ENCODE data around the gene BPIFB3. TPM values are rescaled to one million over a fixed set of nuclear protein-coding genes. Genes with fewer than 3 reads are reported as not detected.
"Not testable (repeated sequence)": the region's sequence is repeated elsewhere in the genome, so short reads cannot be mapped to it uniquely, and the experiment has no call there.

BPIFB3 gene
- total RNA-seq, 4 donors from 2014 or later = not detected

GRCh38 chr20:33043731-33044181, 9.9 kb upstream of the BPIFB3 start:
- Histone ChIP-seq H3K4me3 (no peak overlapping the region), H3K27me3 (peaks cover under 1% of the 10 kb centered on the region), H3K27ac (no peak overlapping the region), H3K4me1 (no peaks in the 10 kb centered on the region), H3K36me3 (no peaks in the 10 kb centered on the region), H3K9me3 (no peaks in the 10 kb centered on the region)
- DNase-seq (ENCODE audit: low spot score in 2 of 2) = no peak
- WGBS = 50% methylated on average over 1 of the region's 1 CpG
- TF ChIP-seq POLR2A (IDR thresholded peaks at IDR 0.05) (no peak), EP300 (IDR thresholded peaks at IDR 0.05) (no peak), CTCF (IDR thresholded peaks at IDR 0.05) (no peak), POLR2AphosphoS5 (IDR thresholded peaks at IDR 0.05) (no peak)

DNA sequence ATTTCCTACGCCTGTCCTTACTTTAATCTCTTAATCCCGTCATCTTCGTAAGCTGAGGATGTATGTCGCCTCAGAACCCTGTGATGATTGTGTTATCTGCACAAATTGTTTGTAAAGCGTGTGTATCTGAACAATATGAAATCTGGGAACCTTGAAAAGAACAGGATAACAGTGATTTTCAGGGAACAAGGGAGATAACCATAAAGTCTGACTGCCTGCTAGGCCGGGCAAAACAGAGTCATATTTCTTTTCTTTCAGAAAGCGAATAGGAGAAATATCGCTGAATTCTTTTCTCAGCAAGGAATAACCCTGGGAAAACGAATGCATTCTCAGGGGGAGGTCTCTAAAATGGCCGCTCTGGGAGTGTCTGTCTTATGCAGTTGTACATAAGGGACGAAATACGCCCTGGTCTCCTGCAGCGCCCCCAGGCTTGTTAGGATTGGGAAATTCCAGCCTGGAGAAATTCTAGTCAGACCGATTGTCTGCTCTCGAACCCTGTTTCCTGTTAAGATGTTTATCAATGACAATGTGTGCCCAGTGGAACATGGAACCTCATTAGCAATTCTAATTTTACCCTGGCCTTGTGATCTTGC, 8.5 kb upstream of the BPIFB3 start:
- not testable (repeated sequence) for H3K4me3 ChIP-seq; H3K9me3 ChIP-seq; DNase-seq (ENCODE audit: low spot score in 2 of 2); H3K27ac ChIP-seq; H3K27me3 ChIP-seq; H3K4me1 ChIP-seq; H3K36me3 ChIP-seq
- 82% methylated on average over 15 of the region's 15 CpGs for WGBS

DNA sequence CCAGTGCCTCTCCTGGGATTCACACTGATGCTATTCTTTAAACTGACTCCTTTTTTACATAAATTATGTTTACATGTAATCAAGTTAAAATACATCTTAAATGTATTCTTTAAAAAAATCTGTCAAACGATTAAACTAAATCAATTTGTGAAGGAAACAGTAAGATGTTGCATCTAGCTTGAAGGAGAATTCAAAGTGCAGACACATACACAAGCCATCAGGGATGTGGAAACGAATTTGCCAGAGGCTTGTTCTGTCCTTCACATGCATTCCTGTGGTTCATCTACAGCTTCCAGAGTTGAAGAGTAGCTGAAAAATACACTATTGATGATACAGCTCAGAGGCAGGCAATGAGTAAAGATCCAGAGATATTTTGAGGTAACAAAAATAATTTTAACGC, 7.3 kb upstream of the BPIFB3 start:
- Histone ChIP-seq H3K36me3 (no peaks in the 10 kb centered on the region), H3K9me3 (no peaks in the 10 kb centered on the region), H3K27ac (no peak overlapping the region), H3K4me3 (no peak overlapping the region), H3K27me3 (no peaks in the 10 kb centered on the region), H3K4me1 (no peaks in the 10 kb centered on the region)
- DNase-seq (ENCODE audit: low spot score in 2 of 2) = no peak
- 77% methylated on average over 3 of the region's 3 CpGs for WGBS
- no peak for TF ChIP-seq EP300 (IDR thresholded peaks at IDR 0.05)

DNA sequence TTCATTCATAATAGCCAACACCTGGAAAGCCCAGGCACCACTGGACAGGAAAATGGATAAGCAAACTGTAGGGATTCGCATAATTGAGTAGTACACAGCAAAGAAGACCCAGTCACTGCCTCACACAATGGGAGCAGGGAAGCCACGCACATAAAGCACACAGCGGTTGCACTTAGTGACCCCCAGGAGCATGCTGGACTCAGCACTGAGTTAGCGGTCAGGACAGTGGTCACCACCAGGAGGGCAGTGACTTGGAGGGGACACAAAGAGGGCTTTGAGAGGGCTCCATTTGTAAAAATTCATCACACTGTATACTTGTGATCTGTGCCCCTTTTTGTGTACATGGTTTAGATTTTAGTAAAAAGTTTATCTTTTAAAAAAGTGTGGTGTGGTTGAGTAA, 2.4 kb upstream of the BPIFB3 start:
- no peaks in the 10 kb centered on the region for H3K9me3 ChIP-seq
- DNase-seq (ENCODE audit: low spot score in 2 of 2) = no peak
- peaks cover 4% of the 10 kb centered on the region for H3K27me3 ChIP-seq
- TF ChIP-seq EP300 (IDR thresholded peaks at IDR 0.05) = no peak
- TF ChIP-seq POLR2AphosphoS5 (IDR thresholded peaks at IDR 0.05) = no peak
- no peak for TF ChIP-seq POLR2A (IDR thresholded peaks at IDR 0.05)
- TF ChIP-seq CTCF (IDR thresholded peaks at IDR 0.05) = no peak
- H3K27ac ChIP-seq = no peak overlapping the region
- H3K4me1 ChIP-seq = no peaks in the 10 kb centered on the region
- 86% methylated on average over 4 of the region's 4 CpGs for WGBS
- H3K36me3 ChIP-seq = no peaks in the 10 kb centered on the region
- H3K4me3 ChIP-seq = no peak overlapping the region

GRCh38 chr20:33054381-33054780, 678 bp downstream of the BPIFB3 start:
- Histone ChIP-seq H3K4me3 (no peak overlapping the region), H3K27ac (no peak overlapping the region), H3K27me3 (peaks cover 4% of the 10 kb centered on the region), H3K9me3 (no peaks in the 10 kb centered on the region), H3K4me1 (no peaks in the 10 kb centered on the region), H3K36me3 (no peaks in the 10 kb centered on the region)
- no peak for DNase-seq (ENCODE audit: low spot score in 2 of 2)
- 83% methylated on average over 7 of the region's 7 CpGs for WGBS
- TF ChIP-seq EP300 (IDR thresholded peaks at IDR 0.05) (no peak), CTCF (IDR thresholded peaks at IDR 0.05) (no peak), POLR2AphosphoS5 (IDR thresholded peaks at IDR 0.05) (no peak), POLR2A (IDR thresholded peaks at IDR 0.05) (no peak)

DNA sequence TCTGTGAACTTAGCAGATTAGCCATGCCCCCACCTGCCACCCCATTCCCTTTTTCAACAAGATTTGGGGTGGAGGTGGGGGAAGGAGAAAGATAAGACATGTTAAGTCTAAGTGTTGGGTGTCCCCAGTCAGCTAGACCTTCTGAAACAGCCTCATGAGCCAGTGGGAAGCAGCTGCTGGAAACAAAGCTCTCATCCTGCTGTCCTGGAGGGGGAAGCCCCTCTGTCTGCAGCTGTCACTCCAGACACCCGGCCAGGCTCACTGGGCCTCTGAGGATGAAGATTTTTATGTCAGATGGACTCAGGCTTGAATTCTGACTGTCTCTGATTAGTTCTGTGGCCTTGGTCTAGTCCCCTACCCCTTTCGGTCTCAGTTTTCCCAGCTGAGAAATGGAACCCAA, 1.1 kb downstream of the BPIFB3 start:
- no peak for TF ChIP-seq EP300 (IDR thresholded peaks at IDR 0.05)
- no peak for TF ChIP-seq POLR2A (IDR thresholded peaks at IDR 0.05)
- no peak for TF ChIP-seq POLR2AphosphoS5 (IDR thresholded peaks at IDR 0.05)
- no peak for TF ChIP-seq CTCF (IDR thresholded peaks at IDR 0.05)
- no peaks in the 10 kb centered on the region for H3K36me3 ChIP-seq
- WGBS = 100% methylated on average over 2 of the region's 2 CpGs
- no peak overlapping the region for H3K27ac ChIP-seq
- no peaks in the 10 kb centered on the region for H3K9me3 ChIP-seq
- no peak for DNase-seq (ENCODE audit: low spot score in 2 of 2)
- no peaks in the 10 kb centered on the region for H3K4me1 ChIP-seq
- no peak overlapping the region for H3K4me3 ChIP-seq
- peaks cover 8% of the 10 kb centered on the region for H3K27me3 ChIP-seq

All from suprapubic skin (tissue), 4 donors.